ENCODE measurements around the gene HARBI1. TPM values are rescaled to one million over a fixed set of nuclear protein-coding genes. Genes with fewer than 3 reads are reported as not detected.

Gene HARBI1
- total and polyA plus RNA-seq, 2 of the 4 experiments (the other 2 are of a cell fraction) = 2.7 to 5.2 TPM

- no CpG with 5 or more reads among the region's 6 CpGs for WGBS, 2 experiments (ENCODE audit: extremely low coverage in 2 of 2, insufficient read length in 1 of 2)
- H2BK120ac ChIP-seq (ENCODE audit: low read depth, low read length) = no peak overlapping the region
- H3K9me1 ChIP-seq (ENCODE audit: insufficient read depth, low read length) = 0 out of 2 replicates have a peak, but pooled peaks cover 3% of the 10 kb centered on the region
- no peak overlapping the region for H2BK15ac ChIP-seq (ENCODE audit: low read depth, low read length)
- TF ChIP-seq FOS (IDR thresholded peaks at IDR 0.05; ENCODE audit: low read depth, low read length) (no peak), SMC3 (IDR thresholded peaks at IDR 0.05; ENCODE audit: low read depth, low read length) (no peak), CTCF (conservative IDR thresholded peaks at IDR 0.05; ENCODE audit: low read depth, low read length) (no peak), CEBPB (IDR thresholded peaks at IDR 0.05; ENCODE audit: low read depth, low read length) (no peak), POLR2A (IDR thresholded peaks at IDR 0.05; ENCODE audit: low read depth, low read length) (no peak), ELK1 (IDR thresholded peaks at IDR 0.05; ENCODE audit: borderline replicate concordance, low read depth, low read length) (no peak), NFE2L2 (IDR thresholded peaks at IDR 0.05; ENCODE audit: low read depth, low read length) (no peak), USF2 (IDR thresholded peaks at IDR 0.05; ENCODE audit: low read depth, low read length) (no peak), RCOR1 (IDR thresholded peaks at IDR 0.05; ENCODE audit: insufficient replicate concordance, low read length) (no peak), BHLHE40 (IDR thresholded peaks at IDR 0.05; ENCODE audit: low read depth, low read length) (no peak), CHD1 (IDR thresholded peaks at IDR 0.05; ENCODE audit: low read depth, low read length) (no peak), MAFK (IDR thresholded peaks at IDR 0.05; ENCODE audit: low read depth, low read length) (no peak), RAD21 (IDR thresholded peaks at IDR 0.05; ENCODE audit: low read length) (no peak), MAZ (IDR thresholded peaks at IDR 0.05; ENCODE audit: borderline replicate concordance, low read depth, low read length) (no peak), RFX5 (IDR thresholded peaks at IDR 0.05; ENCODE audit: low read depth, low read length) (no peak), MXI1 (IDR thresholded peaks at IDR 0.05; ENCODE audit: borderline replicate concordance, low read depth, low read length) (no peak)
- H2BK20ac ChIP-seq (ENCODE audit: low read depth, low read length) = no peak overlapping the region
- H3K4me2 ChIP-seq (ENCODE audit: low read depth, low read length) = no peak overlapping the region
- H3K27ac ChIP-seq (ENCODE audit: insufficient read depth, low read length) = no peak overlapping the region
- H3K4me1 ChIP-seq (ENCODE audit: control insufficient read depth, insufficient read depth, low read length) = no peaks in the 10 kb centered on the region
- in situ Hi-C loops (cut with MboI; ENCODE audit: low sequenced_read_pairs) = no loop called here
- H3K56ac ChIP-seq (ENCODE audit: extremely low read depth, insufficient read depth, low read length) = no peak overlapping the region
- ATAC-seq (ENCODE audit: low read depth) (no peak), DNase-seq (no peak)
- dilution Hi-C loops (cut with HindIII; ENCODE audit: low sequenced_read_pairs, unreplicated experiment) = no loop called here
- H2AFZ ChIP-seq (replicated peaks; ENCODE audit: low read length, poor library complexity) = no peak overlapping the region
- peaks cover 2% of the 10 kb centered on the region; the same call in 1 of the 2 replicates for H4K20me1 ChIP-seq (ENCODE audit: insufficient read depth, low read length)
- H2BK5ac ChIP-seq (ENCODE audit: low read depth, low read length, poor library complexity, severe bottlenecking) = no peak overlapping the region
- H4K91ac ChIP-seq (ENCODE audit: insufficient read depth, low read depth, low read length) = no peak overlapping the region
- no peak overlapping the region for H3K23ac ChIP-seq (ENCODE audit: low read depth, low read length)
- no peaks in the 10 kb centered on the region for H3K9me3 ChIP-seq (ENCODE audit: control insufficient read depth, insufficient read depth, low read length)
- H3K4me3 ChIP-seq (ENCODE audit: insufficient read depth, low read depth, low read length) = no peak overlapping the region
- H3K79me1 ChIP-seq (ENCODE audit: low read depth in 1 of 2, low read length in 2 of 2) = peaks cover 32 to 54% of the 10 kb centered on the region in 2 experiments
- H3K4ac ChIP-seq (ENCODE audit: low read depth, low read length) = no peak overlapping the region
- no peak overlapping the region for H3K9ac ChIP-seq (ENCODE audit: low read depth, low read length)
- peaks cover 33% of the 10 kb centered on the region for H3K36me3 ChIP-seq (ENCODE audit: control insufficient read depth, insufficient read depth, low read length)
- H2AK5ac ChIP-seq (ENCODE audit: low read depth, low read length) = no peak overlapping the region
- H3K14ac ChIP-seq (replicated peaks; ENCODE audit: low read depth, low read length) = no peak overlapping the region
- no peak overlapping the region for H3K18ac ChIP-seq (ENCODE audit: low read depth, low read length)
- H4K5ac ChIP-seq (ENCODE audit: low read depth, low read length) = no peak overlapping the region
- no TSS peak for BruUV-seq (replicated peaks)
- no peaks in the 10 kb centered on the region for H3K27me3 ChIP-seq (ENCODE audit: control insufficient read depth, insufficient read depth, low read length)
- ChIA-PET CTCF (no interaction called here), POLR2A (ENCODE audit: unreplicated experiment) (no interaction called here)
- H4K8ac ChIP-seq (ENCODE audit: low read depth in 2 of 2, low read length in 2 of 2) = no peak overlapping the region
- no peak overlapping the region for H2AK9ac ChIP-seq (replicated peaks; ENCODE audit: low read depth, low read length, poor library complexity)
- intact Hi-C loops (cut with micrococcal nuclease) = no loop called here
Observed at GRCh38 chr11:46628961-46629360, 11.9 kb upstream of the HARBI1 start.

Data from IMR-90 (cell line).